Stimulated activated naive CD8-positive, alpha-beta T cell treated with anti-CD3 and anti-CD28 coated beads, Interleukin-15, amount 100 ng/mL, for 72 hours (primary cell): ENCODE results near the gene TGFB1.

ENCODE experiments used
- ATAC-seq: fragments of 150-1000 bp; cut with Tn5 transposase; 2 replicates; pipeline ENCODE4 v1.10.0; 2021; ENCODE audit warnings: mild to moderate bottlenecking, moderate library complexity
- DNase-seq, 2 donors: peaks; one replicate each; pipeline ENCODE4 v3.0.0; 2021 to 2022
- H3K27ac Mint-ChIP-seq, 2 donors: one replicate each; pipeline ENCODE4 v1.8.0; 2022; ENCODE audit warnings: mild to moderate bottlenecking in 2 of 2, mixed read lengths in 2 of 2, moderate library complexity in 2 of 2
- H3K27me3 Mint-ChIP-seq: one replicate; pipeline ENCODE4 v1.8.0; 2022; ENCODE audit warnings: mixed read lengths
- H3K4me1 Mint-ChIP-seq: one replicate; pipeline ENCODE4 v1.8.0; 2022; ENCODE audit warnings: mild to moderate bottlenecking, mixed read lengths
- H3K4me3 Mint-ChIP-seq, 2 donors: one replicate each; pipeline ENCODE4 v1.8.0; 2022; ENCODE audit warnings: mild to moderate bottlenecking in 2 of 2, mixed read lengths in 2 of 2, moderate library complexity in 1 of 2
- H3K9me3 Mint-ChIP-seq, 2 donors: one replicate each; pipeline ENCODE4 v1.8.0; 2022; ENCODE audit warnings: mixed read lengths in 2 of 2

The TGFB1 gene

GRCh38 chr19:41307954-41308449, 45.7 kb downstream of the TGFB1 start:
- Mint-ChIP-seq H3K4me3 (peak overlapping the region; percentile 88 to 99), H3K27me3 (no peaks in the 10 kb centered on the region), H3K9me3 (no peaks in the 10 kb centered on the region), H3K27ac (peak overlapping the region; percentile 76 to 94), H3K4me1 (peaks cover 84% of the 10 kb centered on the region)
- ATAC-seq, result peak; percentile 11
- DNase-seq, result no peak

DNA sequence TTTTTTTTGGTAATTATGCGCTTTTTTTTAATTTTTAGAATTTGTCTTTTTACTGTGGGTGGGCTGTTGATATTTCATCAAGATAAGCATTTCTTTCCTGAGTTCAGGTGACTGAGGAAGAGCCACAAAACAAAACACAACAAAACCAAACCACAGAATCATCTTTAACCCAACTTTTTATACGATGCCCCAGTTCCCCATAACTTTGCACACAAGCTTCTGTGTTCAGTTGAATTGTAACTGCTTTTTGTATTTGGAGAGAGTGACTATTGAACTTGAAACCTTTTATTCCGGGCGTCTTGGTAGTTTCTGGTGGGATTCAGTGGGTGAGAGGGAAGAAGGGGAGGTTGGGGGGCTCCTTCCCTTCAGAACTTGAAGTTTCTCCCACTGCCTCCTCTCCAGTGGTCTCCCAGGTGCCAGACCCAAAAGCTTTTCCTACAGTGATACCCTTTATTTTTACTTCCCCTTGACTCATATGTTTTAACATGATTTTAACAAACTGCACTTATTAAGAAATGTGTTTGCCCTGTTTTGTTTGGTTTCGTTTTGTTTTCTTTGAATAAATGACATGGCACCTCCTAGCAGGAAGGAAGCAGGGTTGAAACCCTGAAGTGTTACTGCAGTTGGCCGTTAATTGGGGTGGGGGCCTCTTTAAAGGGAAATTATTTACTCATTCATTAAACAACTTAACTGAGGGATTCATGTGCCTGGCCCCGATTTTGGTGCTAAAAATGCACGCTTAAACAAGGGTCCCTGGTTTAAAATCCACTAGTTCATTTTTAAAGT, 46.4 kb downstream of the TGFB1 start:
- ATAC-seq (no peak), DNase-seq (no peak)
- H3K4me1 Mint-ChIP-seq, result peaks cover 84% of the 10 kb centered on the region
- H3K4me3 Mint-ChIP-seq, result peak overlapping the region; percentile 88 to 99
- H3K27me3 Mint-ChIP-seq, result no peaks in the 10 kb centered on the region
- peak overlapping the region; percentile 76 to 93 for H3K27ac Mint-ChIP-seq
- no peaks in the 10 kb centered on the region for H3K9me3 Mint-ChIP-seq

DNA sequence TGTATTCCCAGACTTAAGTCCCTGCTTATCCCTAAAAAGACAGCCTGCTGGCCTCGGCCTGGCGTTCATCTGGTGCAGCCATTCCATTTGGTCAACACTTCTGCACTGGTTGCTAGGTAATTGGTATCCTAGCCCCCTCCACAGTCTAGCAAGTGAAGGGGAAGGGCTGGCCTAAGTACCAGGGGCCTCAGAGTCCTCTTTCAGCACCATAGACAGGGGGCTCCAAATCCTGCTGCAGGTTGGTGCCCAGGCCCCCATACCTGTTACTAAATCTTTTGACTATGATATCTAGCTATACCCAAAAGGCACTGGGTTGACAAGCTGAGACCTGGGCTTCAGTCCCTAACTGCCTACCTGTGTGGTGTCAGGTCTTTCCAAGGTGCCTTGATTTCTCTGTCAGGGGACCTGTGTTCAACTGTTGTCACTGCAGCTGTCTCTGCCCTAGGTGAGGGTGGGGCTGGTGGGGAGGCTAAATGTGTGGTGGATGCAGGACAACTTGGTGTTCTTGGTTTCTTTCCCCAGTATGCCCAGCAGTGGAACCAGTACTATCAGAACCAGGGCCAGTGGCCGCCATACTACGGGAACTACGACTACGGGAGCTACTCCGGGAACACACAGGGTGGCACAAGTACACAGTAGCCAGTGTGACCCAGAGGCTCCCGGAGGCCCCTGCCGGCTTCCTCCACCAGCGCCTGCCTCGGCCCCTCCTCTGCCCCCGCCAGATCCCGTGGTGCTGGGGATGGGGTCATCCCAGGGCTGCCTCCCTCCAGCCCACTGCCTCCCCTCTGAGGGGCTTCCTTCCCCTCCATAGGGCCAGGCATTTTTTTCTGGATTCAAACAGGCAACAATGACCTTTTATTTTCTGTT, 47.6 kb downstream of the TGFB1 start:
- Mint-ChIP-seq H3K27ac (peak overlapping the region; percentile 76 to 93), H3K9me3 (no peaks in the 10 kb centered on the region), H3K27me3 (no peaks in the 10 kb centered on the region)

DNA sequence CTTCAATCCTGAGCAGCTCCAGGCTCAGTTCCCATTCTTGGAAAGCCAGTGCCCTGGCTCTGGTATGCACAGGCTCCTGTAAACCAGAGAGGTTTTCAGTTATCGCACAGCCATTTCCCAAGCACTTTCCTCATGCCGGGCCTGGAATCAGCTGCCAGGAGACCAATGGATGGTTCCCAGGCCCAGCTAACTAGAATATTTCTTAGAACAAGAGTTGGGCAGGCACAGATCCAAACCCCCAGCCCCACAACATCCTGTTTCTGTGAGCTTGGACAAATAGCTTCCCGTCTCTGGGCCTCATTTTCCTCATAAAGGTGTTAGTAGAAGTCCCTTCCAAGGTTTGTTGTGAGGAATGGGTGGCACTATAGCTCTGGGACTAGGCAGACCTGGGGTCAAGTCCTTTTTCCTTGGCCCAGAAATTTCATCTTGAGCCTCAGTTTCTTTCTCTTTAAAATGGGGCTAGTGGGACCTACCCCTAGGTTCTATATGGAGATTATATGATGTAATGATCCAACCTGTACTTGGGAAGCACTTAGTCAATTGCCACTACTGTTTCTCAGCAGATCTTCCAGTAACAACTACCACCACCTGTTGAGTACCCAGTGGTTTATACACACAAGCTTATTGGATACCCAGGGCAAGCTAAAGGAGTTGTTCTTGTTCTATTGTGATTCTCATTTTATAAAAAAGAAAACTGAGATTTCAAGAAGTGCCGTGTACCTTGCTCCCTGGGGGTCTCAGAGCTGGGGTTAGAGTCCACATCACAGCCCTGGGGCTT, 48.8 kb downstream of the TGFB1 start:
- Mint-ChIP-seq H3K4me3 (no peak overlapping the region), H3K9me3 (no peaks in the 10 kb centered on the region)
- no peak for ATAC-seq

More for the DNA sequence above, 47.6 kb downstream of the TGFB1 start:
- no peak for DNase-seq
- no peak for ATAC-seq
- H3K4me1 Mint-ChIP-seq, result peaks cover 84% of the 10 kb centered on the region
- H3K4me3 Mint-ChIP-seq, result peak overlapping the region; percentile 88 to 99

GRCh38 chr19:41303954-41304353, 49.8 kb downstream of the TGFB1 start:
- Mint-ChIP-seq H3K4me1 (peaks cover 100% of the 10 kb centered on the region), H3K27ac (peak overlapping the region; percentile 49 to 65), H3K4me3 (peak overlapping the region in 1 of 2 donors; percentile 58), H3K9me3 (no peaks in the 10 kb centered on the region), H3K27me3 (no peaks in the 10 kb centered on the region)
- ATAC-seq, result no peak
- peak in 1 of 2 donors; percentile 25 for DNase-seq

More for the DNA sequence above, 48.8 kb downstream of the TGFB1 start:
- H3K4me1 Mint-ChIP-seq, result peaks cover 95% of the 10 kb centered on the region
- peak overlapping the region in 1 of 2 donors; percentile 68 for H3K27ac Mint-ChIP-seq
- H3K27me3 Mint-ChIP-seq, result no peaks in the 10 kb centered on the region
- DNase-seq, result no peak

- ATAC-seq (peak; percentile 94), DNase-seq (peak; percentile 75 to 94)
- no peaks in the 10 kb centered on the region for H3K27me3 Mint-ChIP-seq
- peaks cover 100% of the 10 kb centered on the region for H3K4me1 Mint-ChIP-seq
- H3K27ac Mint-ChIP-seq, result peak overlapping the region; percentile 66 to 94
- peak overlapping the region; percentile 62 to 75 for H3K4me3 Mint-ChIP-seq
- no peaks in the 10 kb centered on the region for H3K9me3 Mint-ChIP-seq
Observed at GRCh38 chr19:41302624-41303351, 50.9 kb downstream of the TGFB1 start.

DNA sequence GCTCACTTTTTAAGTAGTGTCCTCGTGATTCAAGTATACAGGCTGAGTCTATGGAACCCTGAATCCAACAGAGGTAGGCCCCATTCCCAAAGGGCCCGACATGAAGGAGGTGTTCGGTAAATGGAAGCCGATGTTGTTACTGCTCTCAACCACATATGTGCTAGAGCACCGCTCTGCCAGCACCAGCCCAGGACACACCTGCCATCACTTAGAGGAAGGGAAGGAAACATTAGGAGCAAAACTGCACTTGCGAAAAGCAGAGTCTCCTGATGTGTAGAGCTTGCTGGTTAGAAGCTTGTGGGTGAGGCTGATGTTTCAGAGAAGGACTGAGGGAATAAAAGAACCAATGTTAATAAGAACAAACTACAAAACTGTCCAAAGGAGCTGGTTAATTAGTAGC, 53.2 kb downstream of the TGFB1 start:
- DNase-seq (no peak), ATAC-seq (no peak)
- Mint-ChIP-seq H3K27me3 (no peaks in the 10 kb centered on the region), H3K4me1 (peaks cover 100% of the 10 kb centered on the region), H3K4me3 (no peak overlapping the region), H3K27ac (no peak overlapping the region), H3K9me3 (no peaks in the 10 kb centered on the region)

- Mint-ChIP-seq H3K4me1 (peaks cover 100% of the 10 kb centered on the region), H3K27me3 (no peaks in the 10 kb centered on the region), H3K4me3 (no peak overlapping the region), H3K9me3 (no peaks in the 10 kb centered on the region), H3K27ac (peak overlapping the region in 1 of 2 donors; percentile 35)
- DNase-seq (no peak), ATAC-seq (no peak)
Observed at GRCh38 chr19:41299755-41300089, 54.0 kb downstream of the TGFB1 start.

DNA sequence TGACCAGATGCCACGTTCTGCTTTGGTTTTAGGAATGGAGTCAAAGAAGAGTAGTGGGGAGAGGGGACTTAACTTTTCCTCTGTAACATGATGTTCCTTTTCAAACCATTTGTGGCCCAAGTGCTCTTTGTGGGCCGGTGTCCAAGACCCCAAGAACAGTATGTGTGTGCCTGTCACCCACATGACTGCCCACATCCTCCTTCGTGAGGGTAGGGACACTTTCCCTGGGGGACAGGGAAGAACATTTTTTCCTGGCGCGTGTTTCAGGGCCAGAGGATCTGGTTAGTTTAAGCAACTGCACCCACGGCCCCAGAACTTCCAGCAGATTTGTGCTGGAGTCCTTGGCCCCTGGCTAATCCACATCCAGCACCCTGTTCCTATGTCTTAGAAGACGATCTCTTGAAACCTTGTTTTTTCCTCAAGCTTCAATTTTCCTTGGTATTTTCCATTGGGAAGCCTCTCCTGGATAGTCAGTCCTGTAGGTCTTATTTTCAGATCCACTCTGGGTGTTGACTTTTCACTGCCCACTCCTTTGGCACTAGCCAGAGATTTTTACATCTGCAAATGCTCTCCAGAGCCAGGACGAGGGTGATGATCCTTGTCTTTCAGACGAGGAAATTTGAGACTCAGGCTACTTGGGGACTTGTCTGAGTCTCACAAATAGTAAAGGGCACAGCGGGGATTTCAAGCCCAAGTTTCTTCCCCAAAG, 54.5 kb downstream of the TGFB1 start:
- no peaks in the 10 kb centered on the region for H3K27me3 Mint-ChIP-seq
- ATAC-seq (no peak), DNase-seq (no peak)
- H3K4me1 Mint-ChIP-seq, result peaks cover 100% of the 10 kb centered on the region
- no peaks in the 10 kb centered on the region for H3K9me3 Mint-ChIP-seq
- H3K27ac Mint-ChIP-seq, result peak overlapping the region in 1 of 2 donors; percentile 35
- H3K4me3 Mint-ChIP-seq, result no peak overlapping the region

DNA sequence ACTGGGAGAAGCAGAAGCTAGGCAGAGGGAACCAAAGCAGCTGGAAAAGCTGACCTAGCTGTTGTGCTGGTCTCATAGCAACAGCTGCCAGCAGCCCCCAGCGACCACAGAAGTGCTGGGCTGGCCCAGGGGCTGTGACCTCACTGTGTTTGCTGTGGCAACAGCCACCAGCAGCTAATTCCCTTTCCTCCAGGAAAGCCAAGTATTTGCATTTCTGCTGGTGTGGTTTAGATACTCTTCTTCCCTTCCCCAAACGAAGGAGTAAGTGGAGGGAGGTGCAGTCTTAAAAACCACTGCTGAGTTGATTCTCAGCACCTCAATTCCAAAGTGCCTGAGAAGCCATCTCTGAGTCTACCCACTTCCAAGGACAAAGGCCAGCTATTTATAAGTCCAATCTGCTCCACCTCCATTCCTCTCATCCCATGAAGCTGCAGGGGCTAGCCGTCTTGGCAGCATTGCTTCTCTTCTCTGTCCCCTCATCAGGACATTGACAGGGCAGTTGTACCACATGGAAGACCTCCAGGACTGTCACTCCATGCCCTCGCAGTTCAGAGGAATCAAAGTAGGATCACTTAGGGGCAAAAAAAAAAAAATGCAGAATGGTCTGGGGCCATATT, 55.3 kb downstream of the TGFB1 start:
- peaks cover 100% of the 10 kb centered on the region for H3K4me1 Mint-ChIP-seq
- ATAC-seq (no peak), DNase-seq (no peak)
- no peak overlapping the region for H3K4me3 Mint-ChIP-seq
- H3K27ac Mint-ChIP-seq, result peak overlapping the region in 1 of 2 donors; percentile 73
- no peaks in the 10 kb centered on the region for H3K27me3 Mint-ChIP-seq
- no peaks in the 10 kb centered on the region for H3K9me3 Mint-ChIP-seq

GRCh38 chr19:41297628-41298347, 55.9 kb downstream of the TGFB1 start:
- DNase-seq (no peak), ATAC-seq (peak; percentile 41)
- Mint-ChIP-seq H3K27ac (peak overlapping the region in 1 of 2 donors; percentile 73), H3K4me3 (peak overlapping the region in 1 of 2 donors; percentile 57), H3K9me3 (no peaks in the 10 kb centered on the region), H3K4me1 (peaks cover 95% of the 10 kb centered on the region), H3K27me3 (no peaks in the 10 kb centered on the region)

GRCh38 chr19:41296433-41296871, 57.3 kb downstream of the TGFB1 start:
- Mint-ChIP-seq H3K9me3 (no peaks in the 10 kb centered on the region), H3K27ac (peak overlapping the region; percentile 53 to 86), H3K27me3 (no peaks in the 10 kb centered on the region), H3K4me3 (no peak overlapping the region), H3K4me1 (peaks cover 82% of the 10 kb centered on the region)
- ATAC-seq (peak; percentile 42), DNase-seq (no peak)

GRCh38 chr19:41295499-41295898, 58.2 kb downstream of the TGFB1 start:
- Mint-ChIP-seq H3K4me1 (peaks cover 72% of the 10 kb centered on the region), H3K27ac (no peak overlapping the region)

More at GRCh38 chr19:41295499-41295898, 58.2 kb downstream of the TGFB1 start:
- no peak for ATAC-seq
- DNase-seq, result no peak
- Mint-ChIP-seq H3K9me3 (no peaks in the 10 kb centered on the region), H3K27me3 (no peaks in the 10 kb centered on the region), H3K4me3 (no peak overlapping the region)
